HG02588 (cell line): ENCODE results near the gene CDT1.

Experiments used
- ATAC-seq: cut with Tn5 transposase; IDR thresholded peaks from one replicate; pipeline ENCODE4 v1.9.1; 2021; ENCODE audit warnings: mild to moderate bottlenecking, moderate library complexity; ENCODE audit not compliant: unreplicated experiment

Gene CDT1

DNA sequence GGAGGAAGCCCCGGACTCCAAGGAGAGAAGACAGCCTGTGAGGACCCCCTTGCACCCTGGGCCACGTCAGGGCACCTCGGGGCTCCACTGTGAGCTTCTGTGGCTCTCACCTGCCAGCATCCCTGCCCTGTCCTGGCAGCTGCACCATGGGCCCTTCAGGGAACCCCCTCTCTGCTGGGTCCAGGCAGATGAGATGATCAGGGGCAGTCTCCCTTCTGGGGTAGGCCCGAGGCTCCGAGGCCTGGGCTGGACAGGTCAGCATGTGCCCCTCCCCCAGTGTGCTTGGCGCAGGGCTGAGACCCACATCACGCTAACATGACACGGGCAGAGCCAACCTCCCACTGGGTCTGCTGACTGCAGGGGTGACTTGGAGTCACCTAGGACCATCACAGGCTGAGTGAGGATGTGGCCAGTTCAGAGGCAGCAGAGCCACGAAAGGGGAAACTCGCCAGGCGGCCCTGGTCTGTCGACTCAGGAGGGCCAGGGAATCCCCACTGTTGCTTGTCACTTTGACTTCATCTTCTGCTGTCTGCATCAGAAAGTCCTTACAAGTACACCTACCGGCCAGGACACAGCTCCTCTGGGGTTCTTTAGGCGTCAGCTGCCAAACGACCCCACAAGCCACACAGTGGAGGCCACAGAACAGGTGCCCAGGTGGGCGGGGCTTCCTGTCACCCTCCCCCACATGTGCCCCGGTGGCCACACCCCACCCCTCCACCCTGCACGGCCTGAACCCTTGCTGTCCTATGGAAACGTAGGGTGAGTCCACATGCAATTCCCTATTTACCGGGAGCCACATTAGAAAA is 50.9 kb downstream of the CDT1 start:
- no peak for ATAC-seq

GRCh38 chr16:88855176-88855575 is 51.6 kb downstream of the CDT1 start:
- ATAC-seq = no peak

DNA sequence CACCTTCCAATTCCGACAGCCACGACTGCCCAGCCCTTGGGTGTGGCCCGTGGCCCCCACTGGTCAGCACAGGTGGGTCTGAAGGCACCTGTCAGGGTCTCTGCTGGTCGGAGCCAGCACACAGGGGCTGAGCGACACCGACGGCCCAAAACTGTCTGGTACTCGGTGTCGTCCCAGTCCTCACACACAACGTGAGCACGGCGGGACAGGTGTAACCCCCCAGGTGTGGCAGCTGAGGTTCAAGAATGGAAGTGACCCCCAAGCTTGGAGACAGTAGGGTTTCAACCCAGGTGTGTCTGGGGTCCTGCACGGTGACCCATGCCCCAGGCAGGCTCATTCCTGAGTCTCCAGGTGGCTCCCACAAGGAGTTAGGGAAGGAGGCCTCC is 52.1 kb downstream of the CDT1 start:
- no peak for ATAC-seq

GRCh38 chr16:88856122-88856827 is 52.7 kb downstream of the CDT1 start:
- peak; percentile 3 for ATAC-seq

GRCh38 chr16:88856828-88857727 is 53.5 kb downstream of the CDT1 start, which contains the start of the genes GALNS and TRAPPC2L:
GALNS (minus strand) TSS chr16:88856947; CDS start chr16:88856877, 70 bp downstream.
TRAPPC2L (plus strand) TSS chr16:88857127; CDS start chr16:88857151, 24 bp downstream.
- ATAC-seq = peak; percentile 74

- no peak for ATAC-seq
Observed at GRCh38 chr16:88857728-88858339, 54.2 kb downstream of the CDT1 start.
